ENCODE data around the gene CP. TPM values are rescaled to one million over a fixed set of nuclear protein-coding genes. Genes with fewer than 3 reads are reported as not detected.

CP gene
- total RNA-seq, 6 donors from 2014 or later: 3.9 to 87.3 (median 18.9) TPM

DNA sequence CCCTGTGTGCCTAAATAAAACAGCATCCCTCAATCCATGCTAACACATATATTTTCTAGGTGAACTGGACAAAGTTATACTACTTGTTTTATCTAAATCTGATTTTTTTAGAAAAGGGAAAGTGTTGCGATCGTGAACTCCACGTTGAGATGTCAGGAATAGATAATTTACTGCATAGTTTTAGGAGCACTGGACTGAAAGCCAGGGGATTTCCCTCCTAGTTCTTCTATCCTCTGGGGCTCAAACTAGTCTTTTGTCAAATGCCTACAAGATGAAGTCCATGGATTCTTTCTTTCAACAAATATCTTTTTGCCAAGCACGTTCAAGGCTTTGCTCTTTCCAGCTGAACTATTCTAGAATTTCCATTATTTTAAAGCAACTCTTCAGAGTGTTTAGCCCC is 92.8 kb downstream of the CP start:
- ATAC-seq (ENCODE audit: low FRiP score in 2 of 2) (no peak), DNase-seq (no peak)
- H3K27me3 ChIP-seq: no peaks in the 10 kb centered on the region
- no peaks in the 10 kb centered on the region for H3K9me3 ChIP-seq
- H3K36me3 ChIP-seq: no peaks in the 10 kb centered on the region
- peak overlapping the region; percentile 74 to 95 (median 90) for H3K27ac ChIP-seq
- 16 to 29% methylated on average over 4 of the region's 4 CpGs for WGBS, 2 donors
- H3K4me1 ChIP-seq: peaks cover 21 to 39% (median 26%) of the 10 kb centered on the region in 4 donors
- TF ChIP-seq POLR2A (IDR thresholded peaks at IDR 0.05): no peak
- H3K4me3 ChIP-seq: peak overlapping the region; percentile 39 to 95 (median 90)

DNA sequence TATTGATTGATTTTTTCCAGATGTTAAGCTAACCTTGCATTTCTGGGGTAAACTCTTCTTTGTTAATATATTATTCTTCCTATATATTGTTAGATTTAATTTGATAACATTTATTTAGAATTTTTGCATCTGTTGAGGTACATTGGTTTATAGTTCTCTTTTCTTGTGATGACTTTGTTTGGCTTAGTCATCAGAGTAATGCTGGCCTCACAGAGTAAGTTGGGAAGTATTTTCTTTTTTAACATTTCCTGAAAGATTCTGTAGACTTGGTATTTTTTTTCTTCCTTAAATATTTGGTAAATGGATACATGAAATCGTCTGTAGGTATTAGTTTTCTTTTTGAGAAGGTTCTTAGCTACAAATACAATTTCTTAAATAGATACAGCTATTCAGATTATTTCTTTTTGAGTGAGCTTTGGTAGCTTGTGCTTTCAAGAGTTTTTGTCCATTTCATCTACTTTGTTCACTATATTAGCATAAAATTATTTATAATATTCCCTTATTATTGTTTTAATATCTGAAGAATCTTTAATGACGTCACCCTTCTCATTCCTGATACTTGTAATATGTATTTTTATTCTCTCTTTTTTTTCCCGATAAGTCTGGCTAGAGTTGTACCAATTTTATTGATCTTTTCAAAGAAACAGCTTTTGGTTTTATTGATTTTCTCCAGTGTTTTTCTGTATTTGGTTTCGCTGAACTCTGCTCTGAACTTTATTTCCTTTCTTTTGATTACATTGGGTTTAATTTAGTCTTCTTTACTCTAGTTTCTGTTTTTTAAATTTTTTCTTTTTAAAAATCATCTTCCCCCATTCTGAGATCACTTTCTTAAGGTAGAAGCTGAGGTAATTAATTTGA is 98.7 kb downstream of the CP start:
- TF ChIP-seq, protein P1, sequence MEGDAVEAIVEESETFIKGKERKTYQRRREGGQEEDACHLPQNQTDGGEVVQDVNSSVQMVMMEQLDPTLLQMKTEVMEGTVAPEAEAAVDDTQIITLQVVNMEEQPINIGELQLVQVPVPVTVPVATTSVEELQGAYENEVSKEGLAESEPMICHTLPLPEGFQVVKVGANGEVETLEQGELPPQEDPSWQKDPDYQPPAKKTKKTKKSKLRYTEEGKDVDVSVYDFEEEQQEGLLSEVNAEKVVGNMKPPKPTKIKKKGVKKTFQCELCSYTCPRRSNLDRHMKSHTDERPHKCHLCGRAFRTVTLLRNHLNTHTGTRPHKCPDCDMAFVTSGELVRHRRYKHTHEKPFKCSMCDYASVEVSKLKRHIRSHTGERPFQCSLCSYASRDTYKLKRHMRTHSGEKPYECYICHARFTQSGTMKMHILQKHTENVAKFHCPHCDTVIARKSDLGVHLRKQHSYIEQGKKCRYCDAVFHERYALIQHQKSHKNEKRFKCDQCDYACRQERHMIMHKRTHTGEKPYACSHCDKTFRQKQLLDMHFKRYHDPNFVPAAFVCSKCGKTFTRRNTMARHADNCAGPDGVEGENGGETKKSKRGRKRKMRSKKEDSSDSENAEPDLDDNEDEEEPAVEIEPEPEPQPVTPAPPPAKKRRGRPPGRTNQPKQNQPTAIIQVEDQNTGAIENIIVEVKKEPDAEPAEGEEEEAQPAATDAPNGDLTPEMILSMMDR (IDR thresholded peaks at IDR 0.05): no peak
- no peak for TF ChIP-seq EP300 (IDR thresholded peaks at IDR 0.05)
- no peaks in the 10 kb centered on the region for H3K4me1 ChIP-seq
- no peaks in the 10 kb centered on the region for H3K9me3 ChIP-seq
- H3K27ac ChIP-seq: no peak overlapping the region
- no peaks in the 10 kb centered on the region for H3K36me3 ChIP-seq
- H3K4me3 ChIP-seq: no peak overlapping the region
- DNase-seq: no peak
- no peaks in the 10 kb centered on the region for H3K27me3 ChIP-seq
- no peak for ATAC-seq (ENCODE audit: low FRiP score in 2 of 2)
- WGBS, 2 donors: 82 to 84% methylated on average over 4 of the region's 4 CpGs

Other genes starting within 250 kb of the CP start
- 10 to 100 TPM; 10.5 to 48.6 (median 31.5) TPM for gene GYG1, start 230.3 kb downstream of the CP start, total RNA-seq
- 10 to 100 TPM; 14.1 to 26.2 (median 19.0) TPM for gene HLTF, start 135.3 kb downstream of the CP start, total RNA-seq
- gene HPS3, start 92.2 kb downstream of the CP start, total RNA-seq: 10 to 100 TPM; 13.4 to 29.8 (median 17.8) TPM
- gene TM4SF18, start 111.8 kb upstream of the CP start, total RNA-seq: 10 to 100 TPM in 1 of 6 donors, 1 to 10 TPM in 3, under 1 TPM in 2; 0.55 to 16.6 (median 2.5) TPM
- gene TM4SF1, start 155.8 kb upstream of the CP start, total RNA-seq: 100 to 1,000 TPM in 4 of 6 donors, 10 to 100 TPM in 2; 40.9 to 337 (median 197) TPM

All from upper lobe of left lung (tissue), 6 donors.